ENCODE results near the gene LRTM2.

GRCh38 chr12:1779783-1780182 lies 40.6 kb upstream of the LRTM2 start:
- TF ChIP-seq CTCF (IDR thresholded peaks at IDR 0.05) (no peak), POLR2A (IDR thresholded peaks at IDR 0.05) (no peak)
